Measurements from ENCODE around the gene VPS72. TPM values are rescaled to one million over a fixed set of nuclear protein-coding genes. Genes with fewer than 3 reads are reported as not detected.

VPS72 gene
- total RNA-seq, 1 experiment from 2014 or later: 108 TPM

DNA sequence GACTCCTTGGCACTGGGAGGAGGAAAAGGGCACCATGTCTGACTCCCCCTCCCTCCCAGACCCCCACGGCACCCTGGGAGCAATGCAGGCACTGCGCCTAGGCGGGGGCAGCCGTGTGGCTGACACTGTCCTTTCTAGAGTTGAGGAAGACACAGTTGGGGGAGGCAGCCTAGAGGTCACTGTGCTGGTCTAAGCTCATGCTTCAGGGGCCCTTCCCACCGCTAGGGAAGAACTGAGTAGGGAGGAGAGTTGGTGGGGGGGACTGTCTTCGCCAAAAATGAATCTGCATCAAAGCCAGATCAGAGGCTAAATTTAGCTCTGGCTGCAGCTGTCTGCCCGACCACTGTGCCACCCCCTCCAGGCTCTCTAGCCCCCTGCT, 47.0 kb downstream of the VPS72 start:
- TF ChIP-seq, protein P1, sequence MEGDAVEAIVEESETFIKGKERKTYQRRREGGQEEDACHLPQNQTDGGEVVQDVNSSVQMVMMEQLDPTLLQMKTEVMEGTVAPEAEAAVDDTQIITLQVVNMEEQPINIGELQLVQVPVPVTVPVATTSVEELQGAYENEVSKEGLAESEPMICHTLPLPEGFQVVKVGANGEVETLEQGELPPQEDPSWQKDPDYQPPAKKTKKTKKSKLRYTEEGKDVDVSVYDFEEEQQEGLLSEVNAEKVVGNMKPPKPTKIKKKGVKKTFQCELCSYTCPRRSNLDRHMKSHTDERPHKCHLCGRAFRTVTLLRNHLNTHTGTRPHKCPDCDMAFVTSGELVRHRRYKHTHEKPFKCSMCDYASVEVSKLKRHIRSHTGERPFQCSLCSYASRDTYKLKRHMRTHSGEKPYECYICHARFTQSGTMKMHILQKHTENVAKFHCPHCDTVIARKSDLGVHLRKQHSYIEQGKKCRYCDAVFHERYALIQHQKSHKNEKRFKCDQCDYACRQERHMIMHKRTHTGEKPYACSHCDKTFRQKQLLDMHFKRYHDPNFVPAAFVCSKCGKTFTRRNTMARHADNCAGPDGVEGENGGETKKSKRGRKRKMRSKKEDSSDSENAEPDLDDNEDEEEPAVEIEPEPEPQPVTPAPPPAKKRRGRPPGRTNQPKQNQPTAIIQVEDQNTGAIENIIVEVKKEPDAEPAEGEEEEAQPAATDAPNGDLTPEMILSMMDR (IDR thresholded peaks at IDR 0.05; ENCODE audit: unreplicated experiment): no peak
- no peak for DNase-seq (ENCODE audit: unreplicated experiment)
- BruUV-seq (replicated peaks): no TSS peak
- H3K4me1 Mint-ChIP-seq (ENCODE audit: insufficient read depth, unreplicated experiment): peaks cover 10% of the 10 kb centered on the region
- no peaks in the 10 kb centered on the region for H3K27me3 Mint-ChIP-seq (ENCODE audit: insufficient read depth, unreplicated experiment)
- POLR2A ChIA-PET: interaction anchor here (2.4 kb wide), 1 partner anchor 17 kb away, joined by 6 read pairs; no protein-coding TSS in a partner anchor
- no peaks in the 10 kb centered on the region for H3K9me3 Mint-ChIP-seq (ENCODE audit: unreplicated experiment)
- H3K36me3 Mint-ChIP-seq (ENCODE audit: insufficient read depth, unreplicated experiment): peaks cover 6% of the 10 kb centered on the region
- intact Hi-C loops (cut with micrococcal nuclease): no loop called here
- no peak overlapping the region for H3K27ac Mint-ChIP-seq (ENCODE audit: low read depth, unreplicated experiment)
- CTCF ChIA-PET: interaction anchor here (1.3 to 2.6 kb wide), 3 partner anchors 12 to 44 kb away, joined by 4 to 15 read pairs (median 11); partner anchors contain the start of gene TNFAIP8L2
- H3K4me3 Mint-ChIP-seq (ENCODE audit: unreplicated experiment): no peak overlapping the region

DNA sequence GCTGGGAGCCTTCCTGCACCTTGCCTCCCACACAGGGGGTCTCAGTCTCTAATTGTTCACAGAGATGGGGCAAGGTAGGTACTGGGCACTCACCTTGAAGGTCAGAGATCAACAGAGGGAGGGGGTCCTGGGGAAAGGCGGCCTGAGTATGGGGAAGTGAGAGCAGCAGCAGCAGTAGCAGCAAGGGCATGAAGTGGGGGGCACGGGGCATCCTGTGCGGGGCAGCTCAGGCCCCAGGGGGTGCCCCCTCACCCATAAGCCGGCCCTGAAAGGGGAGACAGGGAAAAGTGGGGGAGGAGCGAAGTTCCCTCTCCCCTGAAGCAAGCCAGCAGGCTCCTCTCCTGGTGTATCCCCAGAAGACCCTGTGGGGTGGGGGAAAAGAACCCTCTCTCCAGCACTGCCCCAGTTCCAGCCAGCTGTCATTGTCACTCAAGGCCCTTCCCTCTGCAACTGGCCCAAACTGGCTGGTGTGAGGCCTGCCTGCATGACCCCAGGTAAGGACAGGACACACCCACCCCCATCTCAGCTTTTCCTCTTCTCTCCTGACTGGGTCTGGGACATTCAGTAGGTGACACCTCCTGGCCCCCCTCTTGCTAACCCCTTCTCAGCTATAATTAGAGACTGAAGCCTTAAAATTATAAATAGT, 47.5 kb downstream of the VPS72 start:
- Mint-ChIP-seq H3K9me3 (ENCODE audit: unreplicated experiment) (no peaks in the 10 kb centered on the region), H3K4me1 (ENCODE audit: insufficient read depth, unreplicated experiment) (peaks cover 10% of the 10 kb centered on the region), H3K27ac (ENCODE audit: low read depth, unreplicated experiment) (no peak overlapping the region), H3K36me3 (ENCODE audit: insufficient read depth, unreplicated experiment) (peaks cover 6% of the 10 kb centered on the region), H3K27me3 (ENCODE audit: insufficient read depth, unreplicated experiment) (no peaks in the 10 kb centered on the region), H3K4me3 (ENCODE audit: unreplicated experiment) (no peak overlapping the region)
- TF ChIP-seq, protein P1 (IDR thresholded peaks at IDR 0.05; ENCODE audit: unreplicated experiment): no peak
- CTCF ChIA-PET: interaction anchor here (0.5 to 2.6 kb wide), 9 partner anchors 13 to 169 kb away, joined by 3 to 11 read pairs (median 4); partner anchors contain the start of gene TNFAIP8L2
- DNase-seq (ENCODE audit: unreplicated experiment): no peak
- no TSS peak for BruUV-seq (replicated peaks)
- POLR2A ChIA-PET: interaction anchor here (1.2 kb wide), 1 partner anchor 72 kb away, joined by 5 read pairs; no protein-coding TSS in a partner anchor
- intact Hi-C loops (cut with micrococcal nuclease): no loop called here

DNA sequence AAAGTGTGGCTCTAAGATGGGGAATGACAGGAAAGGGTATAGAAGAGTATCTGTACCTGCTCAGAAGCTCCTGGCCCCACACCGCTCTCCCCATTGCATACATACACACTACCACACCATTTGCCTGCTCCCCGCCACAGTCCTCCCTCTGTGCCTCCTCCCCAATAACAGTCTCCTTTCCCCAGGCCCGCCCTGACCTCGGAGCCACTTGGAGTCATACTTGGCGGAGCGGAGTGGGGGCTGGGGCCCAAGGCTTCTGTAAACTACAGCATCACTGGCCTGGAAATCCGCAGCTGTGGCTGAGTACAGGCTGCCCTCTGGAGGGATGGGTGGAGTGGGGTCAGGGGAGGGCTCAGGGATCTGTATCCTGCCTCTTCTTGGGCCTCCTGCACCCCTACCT, 52.2 kb downstream of the VPS72 start:
- H3K4me3 Mint-ChIP-seq (ENCODE audit: unreplicated experiment): no peak overlapping the region
- peaks cover 6% of the 10 kb centered on the region for H3K36me3 Mint-ChIP-seq (ENCODE audit: insufficient read depth, unreplicated experiment)
- intact Hi-C loops (cut with micrococcal nuclease): no loop called here
- ChIA-PET CTCF (interaction anchor here (0.6 to 1.6 kb wide), 2 partner anchors 18 to 1065 kb away, joined by 4 to 6 read pairs; no protein-coding TSS in a partner anchor), POLR2A (no interaction called here)
- no peaks in the 10 kb centered on the region for H3K9me3 Mint-ChIP-seq (ENCODE audit: unreplicated experiment)
- TF ChIP-seq, protein P1 (IDR thresholded peaks at IDR 0.05; ENCODE audit: unreplicated experiment): no peak
- BruUV-seq (replicated peaks): no TSS peak
- no peak overlapping the region for H3K27ac Mint-ChIP-seq (ENCODE audit: low read depth, unreplicated experiment)
- no peaks in the 10 kb centered on the region for H3K27me3 Mint-ChIP-seq (ENCODE audit: insufficient read depth, unreplicated experiment)
- H3K4me1 Mint-ChIP-seq (ENCODE audit: insufficient read depth, unreplicated experiment): no peaks in the 10 kb centered on the region
- DNase-seq (ENCODE audit: unreplicated experiment): no peak

DNA sequence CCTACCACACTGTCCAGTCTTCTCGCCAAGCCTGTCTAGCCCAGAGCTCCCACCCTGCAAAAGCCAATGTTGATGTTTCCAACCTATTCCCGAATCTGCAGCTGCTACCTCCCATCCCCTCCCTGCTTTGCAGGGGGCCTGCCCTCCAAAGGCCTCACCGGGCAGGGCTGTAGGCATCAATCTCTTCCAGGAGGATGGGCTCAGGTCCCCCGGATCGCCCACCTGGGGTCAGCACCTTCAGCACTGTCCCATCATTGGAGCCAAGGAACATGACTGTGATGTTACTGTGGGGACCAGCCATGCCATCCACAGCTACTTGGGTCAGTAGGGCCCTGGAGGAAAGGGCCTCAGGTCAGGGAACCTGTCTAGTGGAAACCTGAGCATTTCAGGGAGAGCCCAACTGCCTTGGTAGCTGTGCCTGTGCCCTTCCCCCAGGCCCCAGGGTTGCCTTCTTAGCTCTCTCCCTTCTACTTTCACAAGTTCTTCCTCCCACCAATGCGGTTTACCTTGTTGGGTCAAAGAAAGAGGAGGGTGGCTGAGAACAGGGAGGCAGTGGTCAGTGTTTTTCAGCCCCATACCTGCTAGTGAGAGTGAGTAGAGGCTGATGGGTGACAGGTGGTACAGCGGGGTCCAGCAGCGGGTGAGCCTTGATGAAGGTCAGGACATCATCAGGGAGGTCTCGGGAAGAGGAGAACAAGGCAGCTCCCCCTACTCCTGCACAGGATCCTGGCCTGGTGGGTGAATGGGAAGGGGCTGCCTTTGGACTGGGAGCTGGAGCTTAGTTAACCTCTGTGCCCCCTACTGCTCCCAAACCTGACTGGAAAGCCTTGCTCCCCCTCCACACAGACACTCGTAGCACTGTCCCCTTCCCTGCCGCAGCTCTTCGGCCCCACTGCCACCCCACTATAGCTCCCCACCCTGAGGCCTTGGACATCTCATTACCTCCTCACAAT, 54.3 kb downstream of the VPS72 start:
- Mint-ChIP-seq H3K36me3 (ENCODE audit: insufficient read depth, unreplicated experiment) (peaks cover 6% of the 10 kb centered on the region), H3K27me3 (ENCODE audit: insufficient read depth, unreplicated experiment) (no peaks in the 10 kb centered on the region), H3K9me3 (ENCODE audit: unreplicated experiment) (no peaks in the 10 kb centered on the region), H3K4me1 (ENCODE audit: insufficient read depth, unreplicated experiment) (no peaks in the 10 kb centered on the region), H3K27ac (ENCODE audit: low read depth, unreplicated experiment) (no peak overlapping the region), H3K4me3 (ENCODE audit: unreplicated experiment) (no peak overlapping the region)
- BruUV-seq (replicated peaks): no TSS peak
- no peak for DNase-seq (ENCODE audit: unreplicated experiment)
- POLR2A ChIA-PET: interaction anchor here (0.6 to 1.4 kb wide), 2 partner anchors 9 to 30 kb away, joined by 3 to 5 read pairs; no protein-coding TSS in a partner anchor
- intact Hi-C loops (cut with micrococcal nuclease): no loop called here
- CTCF ChIA-PET: interaction anchor here (0.5 to 2.0 kb wide), 8 partner anchors 18 to 195 kb away, joined by 3 to 11 read pairs (median 4); no protein-coding TSS in a partner anchor
- TF ChIP-seq, protein P1 (IDR thresholded peaks at IDR 0.05; ENCODE audit: unreplicated experiment): no peak
